ENCODE measurements around the gene OPRPN. TPM values are rescaled to one million over a fixed set of nuclear protein-coding genes. Genes with fewer than 3 reads are reported as not detected.

Gene OPRPN
- total RNA-seq, 1 donor from 2014 or later, result not detected

DNA sequence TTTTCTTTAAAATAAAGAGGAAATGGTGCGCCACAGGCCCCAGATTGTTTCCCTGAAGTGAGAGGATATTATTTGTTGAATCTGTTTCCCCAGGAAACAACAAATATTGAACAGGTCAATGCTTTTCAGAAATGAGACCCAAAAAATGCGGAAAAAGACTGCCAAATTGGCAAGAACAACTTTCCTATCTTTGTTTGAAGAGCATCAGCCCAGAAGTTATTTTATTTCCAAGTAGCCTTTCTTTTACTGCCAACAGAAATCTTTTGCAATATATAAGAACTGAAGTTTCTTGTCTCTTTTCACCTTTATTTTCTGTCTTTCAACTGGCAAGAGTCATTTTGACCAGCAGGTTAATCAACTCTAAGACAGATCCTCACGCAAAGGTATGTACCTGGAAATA is 37.3 kb upstream of the OPRPN start, which contains the start of gene SMR3A:
SMR3A (plus strand) TSS at position 301 of the 400 bp plus-strand sequence. CDS start 1,356 bp downstream, outside the sequence.
- FAIRE-seq, result no peak
- Histone ChIP-seq H3K36me3 (ENCODE audit: insufficient read depth, low read length) (no peaks in the 10 kb centered on the region), H3K9ac (ENCODE audit: low read length) (no peak within 1 kb of the TSS), H3K27ac (ENCODE audit: low read depth, low read length) (no peak within 1 kb of the TSS), H2AFZ (ENCODE audit: low read depth, low read length) (no peak within 1 kb of the TSS), H3K4me1 (ENCODE audit: insufficient read depth, low read length) (no peaks in the 10 kb centered on the region), H3K4me3 (ENCODE audit: insufficient read depth, low read depth, low read length) (no peak within 1 kb of the TSS), H3K79me2 (ENCODE audit: insufficient read depth, low read length) (no peaks in the 10 kb centered on the region), H3K9me3 (ENCODE audit: insufficient read depth, low read depth, low read length) (no peaks in the 10 kb centered on the region), H3K4me2 (ENCODE audit: low read length) (no peak within 1 kb of the TSS), H3K27me3 (ENCODE audit: insufficient read depth, low read length) (no peaks in the 10 kb centered on the region), H4K20me1 (ENCODE audit: insufficient read depth, low read length) (no peaks in the 10 kb centered on the region)
- TF ChIP-seq EZH2 (IDR thresholded peaks at IDR 0.05; ENCODE audit: insufficient read depth, low read length), result no peak
- TF ChIP-seq, protein P1, sequence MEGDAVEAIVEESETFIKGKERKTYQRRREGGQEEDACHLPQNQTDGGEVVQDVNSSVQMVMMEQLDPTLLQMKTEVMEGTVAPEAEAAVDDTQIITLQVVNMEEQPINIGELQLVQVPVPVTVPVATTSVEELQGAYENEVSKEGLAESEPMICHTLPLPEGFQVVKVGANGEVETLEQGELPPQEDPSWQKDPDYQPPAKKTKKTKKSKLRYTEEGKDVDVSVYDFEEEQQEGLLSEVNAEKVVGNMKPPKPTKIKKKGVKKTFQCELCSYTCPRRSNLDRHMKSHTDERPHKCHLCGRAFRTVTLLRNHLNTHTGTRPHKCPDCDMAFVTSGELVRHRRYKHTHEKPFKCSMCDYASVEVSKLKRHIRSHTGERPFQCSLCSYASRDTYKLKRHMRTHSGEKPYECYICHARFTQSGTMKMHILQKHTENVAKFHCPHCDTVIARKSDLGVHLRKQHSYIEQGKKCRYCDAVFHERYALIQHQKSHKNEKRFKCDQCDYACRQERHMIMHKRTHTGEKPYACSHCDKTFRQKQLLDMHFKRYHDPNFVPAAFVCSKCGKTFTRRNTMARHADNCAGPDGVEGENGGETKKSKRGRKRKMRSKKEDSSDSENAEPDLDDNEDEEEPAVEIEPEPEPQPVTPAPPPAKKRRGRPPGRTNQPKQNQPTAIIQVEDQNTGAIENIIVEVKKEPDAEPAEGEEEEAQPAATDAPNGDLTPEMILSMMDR (IDR thresholded peaks at IDR 0.05; ENCODE audit: insufficient read depth, low read depth, low read length), result no peak
- H3K36me3 Mint-ChIP-seq (ENCODE audit: low read depth, unreplicated experiment), result no peaks in the 10 kb centered on the region
- no peak for DNase-seq (ENCODE audit: low read depth)
- no peak within 1 kb of the TSS for H3K27ac Mint-ChIP-seq (ENCODE audit: unreplicated experiment)
- peaks cover 1% of the 10 kb centered on the region for H3K4me1 Mint-ChIP-seq (ENCODE audit: low read depth, unreplicated experiment)
- H3K4me3 Mint-ChIP-seq (ENCODE audit: unreplicated experiment), result no peak within 1 kb of the TSS
- H3K27me3 Mint-ChIP-seq (ENCODE audit: low read depth, unreplicated experiment), result no peaks in the 10 kb centered on the region
- H3K9me3 Mint-ChIP-seq (ENCODE audit: unreplicated experiment), result no peaks in the 10 kb centered on the region

DNA sequence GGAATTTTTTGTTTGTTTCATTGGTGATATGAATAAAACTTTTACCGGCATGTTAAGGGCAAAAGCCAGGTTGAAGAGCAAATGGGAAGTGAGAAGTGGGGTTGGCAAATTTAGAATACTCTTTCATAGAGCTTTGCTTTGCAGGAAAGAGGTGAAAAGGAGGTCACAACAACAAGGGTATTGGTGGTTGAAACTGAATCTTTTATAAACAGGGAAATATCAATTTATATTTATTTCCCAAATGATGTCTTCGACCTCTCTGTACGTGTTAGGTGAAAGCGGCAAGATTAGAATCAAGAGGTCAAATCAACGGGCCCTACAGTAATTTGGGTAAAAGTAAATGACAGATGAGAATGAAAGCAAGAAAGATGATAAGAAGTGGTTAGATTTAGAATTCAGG is 33.7 kb upstream of the OPRPN start:
- Histone ChIP-seq H3K9me3 (ENCODE audit: insufficient read depth, low read depth, low read length) (no peaks in the 10 kb centered on the region), H3K4me2 (ENCODE audit: low read length) (no peak overlapping the region), H3K9ac (ENCODE audit: low read length) (no peak overlapping the region), H4K20me1 (ENCODE audit: insufficient read depth, low read length) (no peaks in the 10 kb centered on the region), H3K27me3 (ENCODE audit: insufficient read depth, low read length) (no peaks in the 10 kb centered on the region), H2AFZ (ENCODE audit: low read depth, low read length) (no peak overlapping the region), H3K4me1 (ENCODE audit: insufficient read depth, low read length) (no peaks in the 10 kb centered on the region), H3K79me2 (ENCODE audit: insufficient read depth, low read length) (no peaks in the 10 kb centered on the region), H3K27ac (ENCODE audit: low read depth, low read length) (no peak overlapping the region), H3K4me3 (ENCODE audit: insufficient read depth, low read depth, low read length) (no peak overlapping the region), H3K36me3 (ENCODE audit: insufficient read depth, low read length) (no peaks in the 10 kb centered on the region)
- FAIRE-seq, result no peak
- H3K27ac Mint-ChIP-seq (ENCODE audit: unreplicated experiment), result no peak overlapping the region
- no peak overlapping the region for H3K4me3 Mint-ChIP-seq (ENCODE audit: unreplicated experiment)
- no peaks in the 10 kb centered on the region for H3K27me3 Mint-ChIP-seq (ENCODE audit: low read depth, unreplicated experiment)
- peaks cover 1% of the 10 kb centered on the region for H3K4me1 Mint-ChIP-seq (ENCODE audit: low read depth, unreplicated experiment)
- no peak for TF ChIP-seq EZH2 (IDR thresholded peaks at IDR 0.05; ENCODE audit: insufficient read depth, low read length)
- TF ChIP-seq, protein P1 (IDR thresholded peaks at IDR 0.05; ENCODE audit: insufficient read depth, low read depth, low read length), result no peak
- no peaks in the 10 kb centered on the region for H3K36me3 Mint-ChIP-seq (ENCODE audit: low read depth, unreplicated experiment)
- no peak for DNase-seq (ENCODE audit: low read depth)
- no peaks in the 10 kb centered on the region for H3K9me3 Mint-ChIP-seq (ENCODE audit: unreplicated experiment)

DNA sequence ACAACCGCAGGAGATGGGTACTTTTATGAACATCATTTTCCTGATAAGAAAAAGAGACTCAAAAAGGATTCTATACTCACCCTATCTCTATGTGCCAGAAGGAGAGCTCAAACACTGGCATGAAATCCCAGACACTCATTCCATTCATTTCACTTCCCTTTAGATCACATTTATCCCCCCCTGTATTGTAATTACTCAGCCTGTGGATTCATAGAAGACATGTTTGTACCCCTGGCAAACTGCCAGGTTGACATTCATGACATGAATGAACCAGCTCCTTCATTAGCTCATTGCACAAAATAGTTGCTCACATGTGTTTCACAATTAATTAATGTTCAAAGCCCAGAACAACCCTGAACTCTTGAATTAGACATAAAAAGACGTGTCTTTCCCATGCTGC is 32.3 kb upstream of the OPRPN start:
- Histone ChIP-seq H3K4me2 (ENCODE audit: low read length) (no peak overlapping the region), H3K27ac (ENCODE audit: low read depth, low read length) (no peak overlapping the region), H3K4me1 (ENCODE audit: insufficient read depth, low read length) (no peaks in the 10 kb centered on the region), H2AFZ (ENCODE audit: low read depth, low read length) (no peak overlapping the region), H3K27me3 (ENCODE audit: insufficient read depth, low read length) (no peaks in the 10 kb centered on the region), H3K9ac (ENCODE audit: low read length) (no peak overlapping the region), H3K9me3 (ENCODE audit: insufficient read depth, low read depth, low read length) (no peaks in the 10 kb centered on the region), H3K79me2 (ENCODE audit: insufficient read depth, low read length) (no peaks in the 10 kb centered on the region), H4K20me1 (ENCODE audit: insufficient read depth, low read length) (no peaks in the 10 kb centered on the region), H3K36me3 (ENCODE audit: insufficient read depth, low read length) (no peaks in the 10 kb centered on the region), H3K4me3 (ENCODE audit: insufficient read depth, low read depth, low read length) (no peak overlapping the region)
- TF ChIP-seq, protein P1 (IDR thresholded peaks at IDR 0.05; ENCODE audit: insufficient read depth, low read depth, low read length), result no peak
- no peak for TF ChIP-seq EZH2 (IDR thresholded peaks at IDR 0.05; ENCODE audit: insufficient read depth, low read length)
- Mint-ChIP-seq H3K4me1 (ENCODE audit: low read depth, unreplicated experiment) (no peaks in the 10 kb centered on the region), H3K36me3 (ENCODE audit: low read depth, unreplicated experiment) (no peaks in the 10 kb centered on the region), H3K4me3 (ENCODE audit: unreplicated experiment) (no peak overlapping the region), H3K27me3 (ENCODE audit: low read depth, unreplicated experiment) (no peaks in the 10 kb centered on the region), H3K27ac (ENCODE audit: unreplicated experiment) (no peak overlapping the region), H3K9me3 (ENCODE audit: unreplicated experiment) (no peaks in the 10 kb centered on the region)
- no peak for FAIRE-seq
- no peak for DNase-seq (ENCODE audit: low read depth)

Data from astrocyte (in vitro differentiated cells and primary cell).